HG03097 (cell line): ENCODE data around the gene SRP68.
"Not testable (repeated sequence)": the region's sequence is repeated elsewhere in the genome, so short reads cannot be mapped to it uniquely, and the experiment has no call there.

Experiments
- ATAC-seq: cut with Tn5 transposase; IDR thresholded peaks from one replicate; pipeline ENCODE4 v1.9.1; 2021; ENCODE audit not compliant: unreplicated experiment, low FRiP score

Gene SRP68

GRCh38 chr17:76048711-76049110 lies 23.6 kb downstream of the SRP68 start:
- ATAC-seq = no peak

DNA sequence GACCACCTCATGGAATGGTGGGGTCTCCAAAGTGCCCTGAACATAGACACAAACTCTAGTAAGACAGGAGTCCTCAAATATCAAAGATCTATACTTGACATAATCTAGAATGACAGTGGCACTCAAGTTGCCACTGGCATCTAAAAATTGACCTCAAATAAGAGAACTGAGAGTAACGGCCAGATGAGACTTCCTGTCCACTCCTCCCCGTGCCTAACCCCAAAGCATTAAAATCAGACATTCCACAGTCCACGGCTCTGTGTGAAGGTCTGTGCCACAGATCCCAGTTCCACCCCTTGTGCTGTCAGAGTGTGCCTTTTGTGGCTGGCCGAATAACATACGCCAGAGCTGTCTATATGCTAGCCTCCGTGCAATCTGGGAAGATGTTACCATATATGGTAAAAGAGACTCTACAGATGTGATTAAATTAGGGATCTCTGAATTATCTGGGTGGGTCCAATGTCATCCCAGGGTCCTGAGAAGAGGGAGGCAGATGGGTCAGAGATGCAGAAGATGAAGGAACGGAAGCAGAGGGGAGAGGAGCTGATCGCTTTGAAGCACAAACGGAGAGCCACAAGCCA lies 24.2 kb downstream of the SRP68 start:
- ATAC-seq = no peak

DNA sequence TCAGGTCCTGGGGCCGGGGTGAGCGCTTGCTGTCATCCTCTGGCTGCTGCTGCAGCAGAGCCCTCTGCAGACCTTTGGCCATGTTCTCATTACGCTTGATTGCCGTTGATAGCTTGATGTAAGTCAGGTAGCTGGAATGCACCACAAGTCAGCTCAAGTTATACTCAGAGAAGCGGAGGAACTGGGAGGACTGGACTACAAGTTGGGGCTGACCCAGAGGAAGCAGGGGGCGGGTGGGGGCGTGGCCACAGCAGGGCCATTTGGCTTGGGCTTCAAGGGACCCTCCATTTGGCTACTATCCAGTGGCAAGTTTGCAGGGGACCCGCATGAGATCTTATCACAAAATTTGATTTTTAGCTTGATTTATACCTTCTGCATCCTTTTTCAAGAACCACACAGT lies 26.3 kb downstream of the SRP68 start:
- ATAC-seq = no peak

- ATAC-seq = not testable (repeated sequence)
These were observed 27.8 kb downstream of the SRP68 start for GRCh38 chr17:76044475-76045007.

DNA sequence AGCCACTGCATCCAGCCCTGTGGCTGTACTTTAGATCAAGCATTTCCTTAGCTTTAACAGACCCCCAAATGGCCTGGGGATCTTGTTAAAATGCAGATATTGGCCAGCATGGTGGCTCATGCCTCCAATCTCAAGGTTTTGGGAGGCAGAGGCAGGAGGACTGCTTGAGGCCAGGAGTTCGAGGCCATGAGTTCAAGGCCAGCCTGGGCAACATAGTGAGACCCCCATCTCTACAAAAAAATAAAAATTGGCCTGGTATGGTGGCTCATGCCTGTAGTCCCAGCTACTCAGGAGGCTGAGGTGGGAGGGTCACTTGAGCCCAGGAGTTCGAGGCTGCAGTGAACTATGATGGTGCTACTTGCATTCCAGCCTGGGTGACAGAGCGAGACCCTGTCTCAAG lies 29.4 kb downstream of the SRP68 start:
- not testable (repeated sequence) for ATAC-seq

- ATAC-seq = no peak
These were observed 31.9 kb downstream of the SRP68 start for GRCh38 chr17:76040376-76040775.

- ATAC-seq = no peak
These were observed 33.2 kb downstream of the SRP68 start for GRCh38 chr17:76039121-76039520.

GRCh38 chr17:76038050-76038449 lies 34.3 kb downstream of the SRP68 start:
- ATAC-seq = no peak

GRCh38 chr17:76036497-76037261 lies 35.6 kb downstream of the SRP68 start:
- ATAC-seq = no peak

GRCh38 chr17:76034428-76035350 lies 37.6 kb downstream of the SRP68 start:
- ATAC-seq = no peak

- ATAC-seq = no peak
These were observed 39.2 kb downstream of the SRP68 start for GRCh38 chr17:76033139-76033538.

DNA sequence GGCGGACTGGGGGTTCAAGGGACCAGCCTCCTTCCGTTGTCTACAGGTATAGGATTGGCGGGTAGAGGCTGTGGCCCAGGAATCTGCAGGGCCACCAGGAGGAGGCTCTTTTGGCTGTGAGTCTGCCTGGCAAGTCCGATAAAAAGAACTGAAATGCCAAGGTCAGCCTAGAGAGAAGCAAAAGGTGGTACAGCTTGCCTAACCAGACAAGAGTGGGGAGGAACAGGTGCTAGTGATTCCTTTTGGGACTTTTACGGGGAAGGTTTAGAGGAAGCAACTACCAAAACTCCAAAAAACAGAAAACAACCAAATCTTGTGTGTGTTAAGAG lies 39.6 kb downstream of the SRP68 start:
- ATAC-seq = no peak

DNA sequence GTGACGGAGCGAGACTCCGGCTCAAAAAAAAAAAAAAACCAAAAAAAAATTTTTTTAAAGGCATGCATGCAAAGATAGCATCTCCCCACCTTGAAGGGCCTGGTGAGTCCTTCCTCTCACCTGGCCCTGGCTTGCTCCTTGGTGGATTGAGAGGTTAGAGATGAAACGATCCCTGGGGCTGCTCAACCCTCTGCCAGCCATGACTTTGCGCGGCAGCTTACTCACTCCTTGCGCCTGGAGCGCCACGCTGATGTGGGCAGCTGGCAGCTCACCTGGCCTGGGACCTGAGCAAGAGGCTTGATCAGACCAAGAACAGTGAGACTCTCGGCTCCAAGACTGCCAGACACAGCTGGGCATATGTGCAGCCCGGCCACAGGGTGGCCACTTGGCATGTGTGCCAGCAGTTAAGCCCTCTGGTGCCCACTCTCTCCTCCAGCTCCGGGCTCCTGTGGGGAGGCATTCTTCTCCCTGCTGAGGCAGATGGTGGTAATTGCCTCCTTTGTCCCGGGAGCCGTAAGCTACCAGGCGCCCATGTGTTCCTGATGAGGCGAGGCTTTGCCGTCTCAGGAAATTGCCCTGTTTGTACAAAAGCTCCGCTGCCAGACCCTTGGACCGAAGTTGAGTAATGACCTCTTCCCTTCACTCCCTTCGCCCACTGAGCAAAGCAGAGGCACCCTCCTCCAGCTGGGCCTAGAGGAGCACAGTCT lies 40.1 kb downstream of the SRP68 start:
- no peak for ATAC-seq

DNA sequence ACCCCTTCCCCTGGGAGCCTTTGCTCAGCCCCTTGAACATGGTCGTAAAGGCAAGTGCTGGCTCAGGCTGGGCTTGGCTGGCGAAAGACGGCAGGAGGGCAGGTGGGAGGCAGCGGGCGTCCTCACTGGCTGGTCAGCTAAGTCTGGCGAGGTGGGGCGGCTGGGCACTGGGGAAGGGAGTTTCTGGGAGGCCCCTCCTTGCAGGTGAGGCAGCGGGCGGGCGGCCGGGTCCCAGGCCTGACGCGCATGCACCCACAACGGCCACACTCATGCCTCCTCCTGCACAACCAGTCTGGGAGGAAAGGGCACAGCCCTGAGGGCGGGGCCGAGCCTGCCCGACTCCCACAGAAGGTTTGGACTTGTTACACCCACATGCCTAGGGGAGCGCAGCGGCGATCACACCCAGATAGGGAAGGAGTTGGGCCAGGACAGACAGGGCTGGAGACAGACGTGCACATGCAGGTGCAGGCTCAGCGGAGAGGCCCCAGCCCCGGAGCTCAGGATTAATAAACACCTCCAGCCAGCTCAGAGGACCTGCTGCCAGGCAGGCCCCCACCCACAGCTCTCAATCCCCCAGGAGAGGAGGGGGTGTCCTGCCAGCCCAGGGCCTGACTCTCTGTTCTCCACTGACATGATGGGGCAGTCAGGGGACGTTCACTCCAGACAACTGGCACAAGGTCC lies 45.0 kb downstream of the SRP68 start, which contains the start of gene EVPL:
EVPL (minus strand) TSS at position 148 of the 681 bp plus-strand sequence; CDS start at position 40, 108 bp downstream.
- no peak for ATAC-seq

DNA sequence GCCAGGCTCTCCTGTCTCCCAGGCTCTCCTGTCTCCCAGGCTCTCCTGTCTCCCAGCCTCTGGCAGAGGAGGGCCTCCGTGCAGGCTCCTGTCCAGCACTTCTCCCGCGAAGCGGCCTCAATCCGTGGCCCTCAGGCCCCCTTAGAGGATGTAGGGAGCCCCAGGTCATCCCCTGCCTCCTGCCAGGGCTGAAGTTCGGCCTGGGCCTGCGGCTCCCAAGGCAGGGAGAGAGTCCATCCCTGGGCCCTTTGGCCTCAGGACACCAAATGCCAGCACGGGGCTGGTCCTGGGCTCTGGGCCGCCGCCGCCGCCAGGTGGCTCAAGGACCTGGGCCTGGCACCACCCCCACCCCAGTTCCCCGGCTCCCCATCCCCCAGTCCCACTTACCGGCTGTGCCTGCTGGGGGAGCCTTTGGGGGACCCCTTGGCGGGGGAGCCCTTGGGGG lies 45.6 kb downstream of the SRP68 start:
- ATAC-seq = no peak

GRCh38 chr17:76025294-76025693 lies 47.0 kb downstream of the SRP68 start:
- no peak for ATAC-seq

GRCh38 chr17:76024353-76024752 lies 48.0 kb downstream of the SRP68 start:
- ATAC-seq = no peak

GRCh38 chr17:76023900-76024237 lies 48.4 kb downstream of the SRP68 start:
- ATAC-seq = no peak

- ATAC-seq = no peak
These were observed 49.1 kb downstream of the SRP68 start for GRCh38 chr17:76022973-76023899.
